ENCODE data around the gene DEPP1. TPM values are rescaled to one million over a fixed set of nuclear protein-coding genes. Genes with fewer than 3 reads are reported as not detected.
A peak's percentile ranks its signal among the peaks of the same experiment; 100 is the strongest.

Gene DEPP1
- total and polyA plus RNA-seq, 2 of the 13 experiments (the other 11 are each of a cell fraction or from before 2014, with no cell fraction given), result 14.8 to 270 TPM

DNA sequence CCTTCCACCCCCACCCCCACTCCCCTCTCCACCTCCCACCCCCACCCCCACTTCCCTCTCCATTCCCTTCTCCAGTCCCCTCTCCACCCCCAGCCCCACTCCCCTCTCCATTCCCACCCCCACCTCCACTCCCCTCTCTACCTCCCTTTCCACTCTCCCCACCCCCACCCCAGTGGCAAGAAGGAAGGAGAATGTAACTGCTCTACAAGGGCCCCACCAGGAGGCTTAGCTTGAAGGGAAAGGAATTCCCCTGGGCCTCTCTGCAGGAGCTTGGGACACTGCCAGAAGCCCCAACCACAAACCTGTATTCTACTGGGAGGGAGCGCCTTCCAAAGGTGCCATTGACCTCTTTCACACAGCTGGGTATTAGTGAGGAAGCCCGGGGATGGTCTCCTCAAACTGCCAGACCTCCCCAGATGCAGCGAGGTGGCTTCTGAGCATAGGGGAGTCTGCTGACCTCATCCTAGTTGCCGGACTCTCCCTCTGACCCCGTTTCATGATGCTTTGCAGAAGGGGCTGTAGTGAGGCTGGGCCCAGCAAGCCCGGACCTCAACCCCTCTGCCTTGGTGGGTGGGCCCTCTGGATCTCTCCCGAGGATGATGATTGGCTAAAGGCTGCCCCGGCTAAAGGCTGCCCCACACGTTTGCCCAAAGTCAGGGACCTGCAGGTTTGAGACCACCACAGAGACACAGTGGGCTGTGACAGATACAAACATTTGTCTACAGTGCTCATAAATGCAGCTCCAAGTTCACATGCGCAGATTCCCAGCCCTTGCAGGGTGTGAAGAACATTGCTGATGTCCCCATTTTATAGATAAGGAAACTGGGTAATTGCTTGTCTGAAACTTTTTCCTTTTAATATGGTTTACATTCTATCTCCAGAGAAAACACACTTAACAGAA lies 2.9 kb downstream of the DEPP1 start (continued):
- TF ChIP-seq ZBTB3 (CRISPR knock-in tag; IDR thresholded peaks at IDR 0.05; ENCODE audit: borderline replicate concordance, low read depth), result peak; percentile 15; the same call in 1 of the 2 replicates
- TF ChIP-seq TCF7 (IDR thresholded peaks at IDR 0.05; ENCODE audit: low read depth), result 0 out of 2 replicates have a peak, but pooled peaks have one; percentile 8
- TF ChIP-seq, protein P1, sequence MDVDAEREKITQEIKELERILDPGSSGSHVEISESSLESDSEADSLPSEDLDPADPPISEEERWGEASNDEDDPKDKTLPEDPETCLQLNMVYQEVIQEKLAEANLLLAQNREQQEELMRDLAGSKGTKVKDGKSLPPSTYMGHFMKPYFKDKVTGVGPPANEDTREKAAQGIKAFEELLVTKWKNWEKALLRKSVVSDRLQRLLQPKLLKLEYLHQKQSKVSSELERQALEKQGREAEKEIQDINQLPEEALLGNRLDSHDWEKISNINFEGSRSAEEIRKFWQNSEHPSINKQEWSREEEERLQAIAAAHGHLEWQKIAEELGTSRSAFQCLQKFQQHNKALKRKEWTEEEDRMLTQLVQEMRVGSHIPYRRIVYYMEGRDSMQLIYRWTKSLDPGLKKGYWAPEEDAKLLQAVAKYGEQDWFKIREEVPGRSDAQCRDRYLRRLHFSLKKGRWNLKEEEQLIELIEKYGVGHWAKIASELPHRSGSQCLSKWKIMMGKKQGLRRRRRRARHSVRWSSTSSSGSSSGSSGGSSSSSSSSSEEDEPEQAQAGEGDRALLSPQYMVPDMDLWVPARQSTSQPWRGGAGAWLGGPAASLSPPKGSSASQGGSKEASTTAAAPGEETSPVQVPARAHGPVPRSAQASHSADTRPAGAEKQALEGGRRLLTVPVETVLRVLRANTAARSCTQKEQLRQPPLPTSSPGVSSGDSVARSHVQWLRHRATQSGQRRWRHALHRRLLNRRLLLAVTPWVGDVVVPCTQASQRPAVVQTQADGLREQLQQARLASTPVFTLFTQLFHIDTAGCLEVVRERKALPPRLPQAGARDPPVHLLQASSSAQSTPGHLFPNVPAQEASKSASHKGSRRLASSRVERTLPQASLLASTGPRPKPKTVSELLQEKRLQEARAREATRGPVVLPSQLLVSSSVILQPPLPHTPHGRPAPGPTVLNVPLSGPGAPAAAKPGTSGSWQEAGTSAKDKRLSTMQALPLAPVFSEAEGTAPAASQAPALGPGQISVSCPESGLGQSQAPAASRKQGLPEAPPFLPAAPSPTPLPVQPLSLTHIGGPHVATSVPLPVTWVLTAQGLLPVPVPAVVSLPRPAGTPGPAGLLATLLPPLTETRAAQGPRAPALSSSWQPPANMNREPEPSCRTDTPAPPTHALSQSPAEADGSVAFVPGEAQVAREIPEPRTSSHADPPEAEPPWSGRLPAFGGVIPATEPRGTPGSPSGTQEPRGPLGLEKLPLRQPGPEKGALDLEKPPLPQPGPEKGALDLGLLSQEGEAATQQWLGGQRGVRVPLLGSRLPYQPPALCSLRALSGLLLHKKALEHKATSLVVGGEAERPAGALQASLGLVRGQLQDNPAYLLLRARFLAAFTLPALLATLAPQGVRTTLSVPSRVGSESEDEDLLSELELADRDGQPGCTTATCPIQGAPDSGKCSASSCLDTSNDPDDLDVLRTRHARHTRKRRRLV (CRISPR knock-in tag; IDR thresholded peaks at IDR 0.05), result 0 out of 2 replicates have a peak, but pooled peaks have one; percentile 2
- no peak for TF ChIP-seq ZNF883 (CRISPR knock-in tag; IDR thresholded peaks at IDR 0.05; ENCODE audit: not compliant biosample characterization)
- TF ChIP-seq NR2C2 (CRISPR knock-in tag; IDR thresholded peaks at IDR 0.05; ENCODE audit: borderline replicate concordance), result 0 out of 2 replicates have a peak, but pooled peaks have one; percentile 36
- TF ChIP-seq ELF1 (CRISPR knock-in tag; IDR thresholded peaks at IDR 0.05), result peak; percentile 31
- TF ChIP-seq SNRNP70 (IDR thresholded peaks at IDR 0.05; ENCODE audit: low read depth, low read length), result no peak
- TF ChIP-seq NFE2 (CRISPR knock-in tag; IDR thresholded peaks at IDR 0.05), result no peak
- TF ChIP-seq, protein P2, sequence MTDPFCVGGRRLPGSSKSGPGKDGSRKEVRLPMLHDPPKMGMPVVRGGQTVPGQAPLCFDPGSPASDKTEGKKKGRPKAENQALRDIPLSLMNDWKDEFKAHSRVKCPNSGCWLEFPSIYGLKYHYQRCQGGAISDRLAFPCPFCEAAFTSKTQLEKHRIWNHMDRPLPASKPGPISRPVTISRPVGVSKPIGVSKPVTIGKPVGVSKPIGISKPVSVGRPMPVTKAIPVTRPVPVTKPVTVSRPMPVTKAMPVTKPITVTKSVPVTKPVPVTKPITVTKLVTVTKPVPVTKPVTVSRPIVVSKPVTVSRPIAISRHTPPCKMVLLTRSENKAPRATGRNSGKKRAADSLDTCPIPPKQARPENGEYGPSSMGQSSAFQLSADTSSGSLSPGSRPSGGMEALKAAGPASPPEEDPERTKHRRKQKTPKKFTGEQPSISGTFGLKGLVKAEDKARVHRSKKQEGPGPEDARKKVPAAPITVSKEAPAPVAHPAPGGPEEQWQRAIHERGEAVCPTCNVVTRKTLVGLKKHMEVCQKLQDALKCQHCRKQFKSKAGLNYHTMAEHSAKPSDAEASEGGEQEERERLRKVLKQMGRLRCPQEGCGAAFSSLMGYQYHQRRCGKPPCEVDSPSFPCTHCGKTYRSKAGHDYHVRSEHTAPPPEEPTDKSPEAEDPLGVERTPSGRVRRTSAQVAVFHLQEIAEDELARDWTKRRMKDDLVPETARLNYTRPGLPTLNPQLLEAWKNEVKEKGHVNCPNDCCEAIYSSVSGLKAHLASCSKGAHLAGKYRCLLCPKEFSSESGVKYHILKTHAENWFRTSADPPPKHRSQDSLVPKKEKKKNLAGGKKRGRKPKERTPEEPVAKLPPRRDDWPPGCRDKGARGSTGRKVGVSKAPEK (CRISPR knock-in tag; IDR thresholded peaks at IDR 0.05; ENCODE audit: borderline replicate concordance), result 0 out of 2 replicates have a peak, but pooled peaks have one; percentile 15
- TF ChIP-seq WIZ (CRISPR knock-in tag; IDR thresholded peaks at IDR 0.05), result no peak; the same call in 1 of the 2 replicates
- TF ChIP-seq IRF2 (CRISPR knock-in tag; IDR thresholded peaks at IDR 0.05), result peak; percentile 63; the same call in 1 of the 2 replicates
- TF ChIP-seq, protein P3, sequence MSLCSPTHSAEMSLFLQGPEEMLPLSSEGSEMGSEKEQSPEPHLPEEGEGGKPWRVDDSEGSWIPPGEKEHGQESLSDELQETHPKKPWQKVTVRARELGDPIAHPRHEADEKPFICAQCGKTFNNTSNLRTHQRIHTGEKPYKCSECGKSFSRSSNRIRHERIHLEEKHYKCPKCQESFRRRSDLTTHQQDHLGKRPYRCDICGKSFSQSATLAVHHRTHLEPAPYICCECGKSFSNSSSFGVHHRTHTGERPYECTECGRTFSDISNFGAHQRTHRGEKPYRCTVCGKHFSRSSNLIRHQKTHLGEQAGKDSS (CRISPR knock-in tag; IDR thresholded peaks at IDR 0.05; ENCODE audit: borderline replicate concordance, low read depth), result 0 out of 2 replicates have a peak, but pooled peaks have one; percentile 36
- peak; percentile 82 for TF ChIP-seq HNRNPK (IDR thresholded peaks at IDR 0.05; ENCODE audit: low read depth, low read length, poor library complexity, severe bottlenecking)
- TF ChIP-seq ZNF629 (CRISPR knock-in tag; conservative IDR thresholded peaks at IDR 0.05), result peak; percentile 74
- peak in 1 of 2 experiments; percentile 23; a peak in 1 of 4 replicates for TF ChIP-seq EP300 (IDR thresholded peaks at IDR 0.05; ENCODE audit: low read depth in 2 of 2, low read length in 2 of 2)
- peak; percentile 46; the same call in 1 of the 2 replicates for TF ChIP-seq EP300 (CRISPR knock-in tag; IDR thresholded peaks at IDR 0.05; ENCODE audit: borderline replicate concordance)
- TF ChIP-seq ZNF510 (CRISPR knock-in tag; IDR thresholded peaks at IDR 0.05; ENCODE audit: low read depth), result peak; percentile 87
- TF ChIP-seq ZBTB7B (CRISPR knock-in tag; IDR thresholded peaks at IDR 0.05), result peak; percentile 86; the same call in 1 of the 2 replicates
- TF ChIP-seq PAWR (CRISPR knock-in tag; IDR thresholded peaks at IDR 0.05; ENCODE audit: borderline replicate concordance), result 0 out of 2 replicates have a peak, but pooled peaks have one; percentile 88
